Parathyroid adenoma (tissue), 2 donors: ENCODE results near the gene C1QL4.
A peak's percentile ranks its signal among the peaks of the same experiment; 100 is the strongest.
"Not testable (repeated sequence)": the region's sequence is repeated elsewhere in the genome, so short reads cannot be mapped to it uniquely, and the experiment has no call there.

Experiments
- H2AFZ ChIP-seq: fragments of 300-600 bp; sonication (generic); one replicate; pipeline ENCODE4 v1.7.0; 2017; ENCODE audit warnings: antibody characterized with exemption, mild to moderate bottlenecking
- H3K27ac ChIP-seq: fragments of 300-600 bp; sonication (generic); one replicate; pipeline ENCODE4 v1.7.0; 2017
- H3K27me3 ChIP-seq: fragments of 300-600 bp; sonication (generic); one replicate; pipeline ENCODE4 v1.7.0; 2017; ENCODE audit warnings: low read length; ENCODE audit not compliant: control insufficient read depth, insufficient read depth
- H3K36me3 ChIP-seq: fragments of 300-600 bp; sonication (generic); one replicate; pipeline ENCODE4 v1.7.0; 2017; ENCODE audit warnings: low read length; ENCODE audit not compliant: control insufficient read depth, insufficient read depth
- H3K4me1 ChIP-seq: fragments of 300-600 bp; sonication (generic); one replicate; pipeline ENCODE4 v1.7.0; 2017; ENCODE audit warnings: control low read depth
- H3K4me2 ChIP-seq: fragments of 300-600 bp; sonication (generic); one replicate; pipeline ENCODE4 v1.7.0; 2017; ENCODE audit warnings: low read length
- H3K4me3 ChIP-seq: fragments of 300-600 bp; sonication (generic); one replicate; pipeline ENCODE4 v1.7.0; 2017; ENCODE audit warnings: low read depth, low read length
- H3K79me2 ChIP-seq: fragments of 300-600 bp; sonication (generic); one replicate; pipeline ENCODE4 v1.7.0; 2017; ENCODE audit warnings: control low read depth
- H3K9ac ChIP-seq: fragments of 300-600 bp; sonication (generic); one replicate; pipeline ENCODE4 v1.7.0; 2017; ENCODE audit warnings: mild to moderate bottlenecking
- H3K9me3 ChIP-seq: fragments of 300-600 bp; sonication (generic); one replicate; pipeline ENCODE4 v1.7.0; 2017; ENCODE audit warnings: low read length; ENCODE audit not compliant: control insufficient read depth
- TF ChIP-seq, protein P1 (sequence below): fragments of 300-600 bp; sonication (generic); IDR thresholded peaks from one replicate; pipeline ENCODE4 v1.7.0; 2017; ENCODE audit warnings: antibody characterized with exemption, mild to moderate bottlenecking
- donor health status: primary hyperparathyroidism.

The C1QL4 gene

DNA sequence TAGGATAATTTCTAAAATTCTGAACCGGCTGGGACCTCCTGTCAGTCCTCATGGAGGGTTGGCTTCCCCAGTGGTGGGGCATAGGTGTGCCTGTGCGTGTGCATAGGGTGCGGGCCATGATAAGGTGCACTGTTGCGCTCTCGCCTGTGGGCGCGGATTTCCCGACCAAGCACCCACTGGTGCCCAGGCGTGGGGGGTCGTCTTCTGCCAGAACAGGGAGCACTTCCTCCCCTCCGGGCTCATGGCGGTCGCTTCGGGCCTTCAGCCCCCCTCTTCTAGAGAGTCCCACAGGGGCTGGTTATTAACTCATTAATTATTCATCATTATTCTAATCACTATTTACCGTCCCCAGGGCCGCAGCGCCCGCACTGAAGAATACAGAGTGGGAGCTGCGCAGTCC lies 2.8 kb downstream of the C1QL4 start:
- TF ChIP-seq, protein P1, sequence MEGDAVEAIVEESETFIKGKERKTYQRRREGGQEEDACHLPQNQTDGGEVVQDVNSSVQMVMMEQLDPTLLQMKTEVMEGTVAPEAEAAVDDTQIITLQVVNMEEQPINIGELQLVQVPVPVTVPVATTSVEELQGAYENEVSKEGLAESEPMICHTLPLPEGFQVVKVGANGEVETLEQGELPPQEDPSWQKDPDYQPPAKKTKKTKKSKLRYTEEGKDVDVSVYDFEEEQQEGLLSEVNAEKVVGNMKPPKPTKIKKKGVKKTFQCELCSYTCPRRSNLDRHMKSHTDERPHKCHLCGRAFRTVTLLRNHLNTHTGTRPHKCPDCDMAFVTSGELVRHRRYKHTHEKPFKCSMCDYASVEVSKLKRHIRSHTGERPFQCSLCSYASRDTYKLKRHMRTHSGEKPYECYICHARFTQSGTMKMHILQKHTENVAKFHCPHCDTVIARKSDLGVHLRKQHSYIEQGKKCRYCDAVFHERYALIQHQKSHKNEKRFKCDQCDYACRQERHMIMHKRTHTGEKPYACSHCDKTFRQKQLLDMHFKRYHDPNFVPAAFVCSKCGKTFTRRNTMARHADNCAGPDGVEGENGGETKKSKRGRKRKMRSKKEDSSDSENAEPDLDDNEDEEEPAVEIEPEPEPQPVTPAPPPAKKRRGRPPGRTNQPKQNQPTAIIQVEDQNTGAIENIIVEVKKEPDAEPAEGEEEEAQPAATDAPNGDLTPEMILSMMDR: no peak
- H3K9ac ChIP-seq: no peak overlapping the region
- H3K79me2 ChIP-seq: no peaks in the 10 kb centered on the region
- H3K36me3 ChIP-seq: no peaks in the 10 kb centered on the region
- no peak overlapping the region for H3K27ac ChIP-seq
- H3K4me3 ChIP-seq: no peak overlapping the region
- H2AFZ ChIP-seq: no peak overlapping the region
- no peaks in the 10 kb centered on the region for H3K27me3 ChIP-seq
- H3K9me3 ChIP-seq: no peaks in the 10 kb centered on the region
- H3K4me1 ChIP-seq: peaks cover 9% of the 10 kb centered on the region
- H3K4me2 ChIP-seq: no peak overlapping the region

DNA sequence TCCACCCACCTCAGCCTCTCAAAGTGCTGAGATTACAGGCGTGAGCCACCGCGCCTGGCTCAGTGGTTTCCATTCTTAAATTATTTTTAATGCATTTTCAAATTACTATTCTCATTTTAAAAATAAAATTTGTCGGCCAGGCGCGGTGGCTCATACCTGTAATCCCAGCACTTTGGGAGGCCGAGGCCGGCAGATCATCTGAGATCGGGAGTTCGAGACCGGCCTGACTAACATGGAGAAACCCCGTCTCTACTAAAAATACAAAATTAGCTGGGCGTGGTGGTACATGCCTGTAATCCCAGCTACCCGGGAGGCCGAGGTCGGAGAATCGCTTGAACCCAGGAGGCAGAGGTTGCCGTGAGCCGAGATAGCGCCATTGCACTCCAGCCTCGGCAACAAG lies 3.2 kb downstream of the C1QL4 start:
- not testable (repeated sequence) for H3K27ac ChIP-seq, H3K79me2 ChIP-seq, H3K4me2 ChIP-seq, H2AFZ ChIP-seq, H3K36me3 ChIP-seq, H3K4me3 ChIP-seq, H3K9ac ChIP-seq, H3K4me1 ChIP-seq, H3K27me3 ChIP-seq, H3K9me3 ChIP-seq

DNA sequence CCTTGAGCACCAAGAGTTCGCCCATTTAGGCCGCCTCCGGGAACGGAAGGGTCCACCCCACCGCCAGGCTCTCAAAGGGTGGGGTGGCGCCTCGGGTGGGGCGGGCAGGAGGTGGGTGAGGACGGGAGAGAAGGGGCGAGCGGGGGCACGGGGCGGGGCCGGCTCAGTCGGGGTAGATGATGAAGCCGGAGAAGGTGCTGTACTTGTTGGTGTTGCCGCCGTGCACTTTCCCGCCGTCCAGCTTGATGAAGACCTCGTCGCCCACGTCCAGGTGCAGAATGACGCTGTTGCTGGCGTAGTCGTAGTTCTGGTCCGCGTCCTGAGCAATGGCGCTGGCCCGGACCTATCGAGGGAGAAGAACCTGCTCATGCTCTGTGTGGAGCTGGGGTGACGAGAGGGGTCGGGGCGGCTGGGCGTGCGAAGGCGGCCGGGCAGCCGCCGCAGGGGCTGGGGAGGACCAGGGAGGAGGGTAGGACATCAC lies 4.1 kb downstream of the C1QL4 start:
- Histone ChIP-seq H3K4me2 (no peak overlapping the region), H3K9ac (no peak overlapping the region), H2AFZ (peak overlapping the region; percentile 29), H3K36me3 (no peaks in the 10 kb centered on the region), H3K4me1 (peaks cover 7% of the 10 kb centered on the region), H3K9me3 (no peaks in the 10 kb centered on the region), H3K27ac (no peak overlapping the region), H3K79me2 (no peaks in the 10 kb centered on the region), H3K4me3 (no peak overlapping the region), H3K27me3 (no peaks in the 10 kb centered on the region)
- TF ChIP-seq, protein P1: no peak

DNA sequence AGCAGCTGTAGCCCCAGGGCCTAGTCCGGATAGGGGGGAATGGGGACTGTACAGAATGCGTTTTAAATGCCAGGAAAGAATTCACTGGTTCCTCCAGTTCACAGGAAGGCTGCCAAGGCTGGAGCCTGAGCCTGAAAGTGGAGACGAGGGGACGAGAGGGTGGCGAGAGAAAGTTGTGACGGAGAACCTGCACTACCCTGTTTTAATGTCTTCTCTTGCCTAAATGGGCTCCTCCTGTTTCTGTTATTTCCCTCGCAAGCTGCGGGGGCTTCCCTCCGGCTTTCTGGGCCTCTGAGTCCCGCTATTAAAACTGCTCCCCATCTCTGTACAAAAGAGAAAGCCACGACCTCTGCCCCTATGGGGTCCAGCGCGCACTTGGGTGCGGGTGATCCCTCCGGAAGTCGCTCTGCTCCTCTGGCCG lies 4.5 kb downstream of the C1QL4 start:
- H3K27ac ChIP-seq: no peak overlapping the region
- no peak overlapping the region for H3K4me2 ChIP-seq
- H3K9ac ChIP-seq: no peak overlapping the region
- no peaks in the 10 kb centered on the region for H3K36me3 ChIP-seq
- no peaks in the 10 kb centered on the region for H3K9me3 ChIP-seq
- H2AFZ ChIP-seq: no peak overlapping the region
- peaks cover 6% of the 10 kb centered on the region for H3K4me1 ChIP-seq
- no peaks in the 10 kb centered on the region for H3K27me3 ChIP-seq
- H3K79me2 ChIP-seq: no peaks in the 10 kb centered on the region
- TF ChIP-seq, protein P1: no peak
- no peak overlapping the region for H3K4me3 ChIP-seq

DNA sequence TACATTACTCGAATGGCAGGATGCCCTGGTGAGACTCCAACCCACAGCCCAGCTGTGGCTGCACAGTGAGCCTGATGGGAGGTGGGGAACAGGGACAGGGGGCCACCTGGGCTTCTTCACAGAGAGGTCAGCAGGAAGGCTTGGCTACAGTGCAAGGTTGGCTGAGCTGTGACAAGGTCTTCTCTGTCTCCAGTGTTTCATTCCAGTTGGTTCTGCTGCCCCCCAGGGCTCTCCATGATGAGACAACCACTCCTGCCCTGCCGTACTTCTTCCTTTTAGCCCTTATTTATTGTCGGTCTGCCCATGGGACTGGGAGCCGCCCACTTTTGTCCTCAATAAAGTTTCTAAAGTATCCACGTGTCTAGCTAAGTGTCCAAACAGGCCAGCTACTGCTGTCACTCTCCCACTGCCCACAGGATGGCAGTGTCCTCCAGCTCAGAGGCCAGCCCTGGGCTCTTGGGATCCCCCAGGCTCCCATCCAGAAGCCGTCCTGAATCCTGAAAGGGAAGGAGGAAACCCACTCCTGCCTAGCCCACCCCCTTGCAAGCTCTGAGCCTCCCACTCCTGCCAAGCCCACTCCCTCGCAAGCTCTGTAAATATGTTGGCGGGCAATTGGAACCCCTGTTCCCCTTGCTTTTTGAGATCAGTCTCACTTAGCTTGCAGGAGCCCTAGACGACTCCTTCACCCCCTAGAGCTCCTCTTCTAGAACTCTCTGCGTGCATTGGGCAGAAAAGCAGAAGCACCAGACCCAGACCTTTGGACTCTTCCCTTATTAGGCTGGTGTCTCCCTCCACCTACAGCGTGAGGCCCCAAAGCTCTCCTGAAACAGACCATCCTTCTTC lies 5.4 kb downstream of the C1QL4 start:
- Histone ChIP-seq H3K4me2 (no peak overlapping the region), H3K27me3 (no peaks in the 10 kb centered on the region), H3K9me3 (no peaks in the 10 kb centered on the region), H2AFZ (peak overlapping the region; percentile 19), H3K36me3 (no peaks in the 10 kb centered on the region), H3K4me3 (no peak overlapping the region), H3K79me2 (no peaks in the 10 kb centered on the region), H3K27ac (no peak overlapping the region), H3K9ac (no peak overlapping the region), H3K4me1 (no peaks in the 10 kb centered on the region)
- TF ChIP-seq, protein P1: peak; percentile 87
